ENCODE measurements around the gene RNF152. TPM values are rescaled to one million over a fixed set of nuclear protein-coding genes. Genes with fewer than 3 reads are reported as not detected.

The RNF152 gene
- total RNA-seq, 1 experiment from 2014 or later = 22.9 TPM

GRCh38 chr18:61831071-61831470, 61.7 kb downstream of the RNF152 start:
- Histone ChIP-seq H3K36me3 (no peaks in the 10 kb centered on the region), H3K27me3 (no peaks in the 10 kb centered on the region), H3K4me3 (no peak overlapping the region), H3K27ac (no peak overlapping the region), H3K4me1 (peaks cover 23% of the 10 kb centered on the region), H3K9me3 (replicated peaks) (no peaks in the 10 kb centered on the region)
- no peak for DNase-seq

DNA sequence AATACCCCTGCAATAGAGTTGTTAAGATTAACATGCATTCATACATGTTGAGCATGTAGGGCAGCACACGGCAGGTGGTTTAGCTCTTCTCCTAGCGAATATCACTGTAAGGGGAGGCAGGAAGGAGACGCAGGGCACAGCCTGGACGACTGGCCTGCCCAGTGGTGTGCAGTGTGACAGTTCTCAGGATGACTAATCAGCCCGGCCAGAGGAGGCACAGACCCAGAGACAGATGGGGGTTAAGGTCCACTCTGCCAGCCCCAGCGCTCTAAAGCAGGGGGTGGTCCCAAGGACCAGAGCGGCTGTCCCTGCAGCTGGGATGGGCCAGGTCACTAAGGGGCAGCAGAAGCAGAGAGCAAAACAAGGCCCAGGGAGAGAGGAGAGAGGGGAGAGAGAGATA, 63.7 kb downstream of the RNF152 start:
- no peak overlapping the region for H3K4me3 ChIP-seq
- no peak for DNase-seq
- no peaks in the 10 kb centered on the region for H3K9me3 ChIP-seq (replicated peaks)
- no peaks in the 10 kb centered on the region for H3K27me3 ChIP-seq
- H3K4me1 ChIP-seq = peaks cover 41% of the 10 kb centered on the region
- no peaks in the 10 kb centered on the region for H3K36me3 ChIP-seq
- H3K27ac ChIP-seq = no peak overlapping the region

DNA sequence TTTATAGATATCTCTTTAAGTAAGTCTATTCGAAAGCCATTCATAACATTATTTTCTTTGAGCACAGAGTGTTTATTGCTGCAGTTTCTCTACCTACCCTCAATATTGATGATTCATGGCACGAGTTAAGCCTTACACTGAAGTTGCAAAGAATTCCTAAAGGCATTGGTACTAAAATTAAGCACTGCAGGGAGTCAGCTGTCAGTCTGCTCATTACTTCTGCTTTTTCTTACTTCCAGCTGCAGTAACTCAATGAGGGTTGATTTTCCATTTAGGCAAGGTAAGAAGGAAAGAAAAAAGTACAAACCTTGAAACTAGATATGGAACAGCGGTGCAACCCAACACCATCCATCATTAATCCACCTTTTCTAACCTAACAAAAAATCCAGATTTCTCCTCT, 65.2 kb downstream of the RNF152 start:
- no peak for DNase-seq
- H3K36me3 ChIP-seq = no peaks in the 10 kb centered on the region

GRCh38 chr18:61825386-61825785, 67.4 kb downstream of the RNF152 start:
- Histone ChIP-seq H3K4me3 (no peak overlapping the region), H3K27me3 (no peaks in the 10 kb centered on the region), H3K27ac (peak overlapping the region; percentile 58), H3K36me3 (peaks cover 6% of the 10 kb centered on the region; the same call in 1 of the 2 replicates), H3K9me3 (replicated peaks) (no peaks in the 10 kb centered on the region), H3K4me1 (peaks cover 18% of the 10 kb centered on the region)
- DNase-seq = peak; percentile 72 to 83

More for the DNA sequence above, 65.2 kb downstream of the RNF152 start:
- H3K4me1 ChIP-seq = peaks cover 26% of the 10 kb centered on the region
- H3K27me3 ChIP-seq = no peaks in the 10 kb centered on the region
- no peak overlapping the region for H3K27ac ChIP-seq
- no peaks in the 10 kb centered on the region for H3K9me3 ChIP-seq (replicated peaks)
- H3K4me3 ChIP-seq = no peak overlapping the region

DNA sequence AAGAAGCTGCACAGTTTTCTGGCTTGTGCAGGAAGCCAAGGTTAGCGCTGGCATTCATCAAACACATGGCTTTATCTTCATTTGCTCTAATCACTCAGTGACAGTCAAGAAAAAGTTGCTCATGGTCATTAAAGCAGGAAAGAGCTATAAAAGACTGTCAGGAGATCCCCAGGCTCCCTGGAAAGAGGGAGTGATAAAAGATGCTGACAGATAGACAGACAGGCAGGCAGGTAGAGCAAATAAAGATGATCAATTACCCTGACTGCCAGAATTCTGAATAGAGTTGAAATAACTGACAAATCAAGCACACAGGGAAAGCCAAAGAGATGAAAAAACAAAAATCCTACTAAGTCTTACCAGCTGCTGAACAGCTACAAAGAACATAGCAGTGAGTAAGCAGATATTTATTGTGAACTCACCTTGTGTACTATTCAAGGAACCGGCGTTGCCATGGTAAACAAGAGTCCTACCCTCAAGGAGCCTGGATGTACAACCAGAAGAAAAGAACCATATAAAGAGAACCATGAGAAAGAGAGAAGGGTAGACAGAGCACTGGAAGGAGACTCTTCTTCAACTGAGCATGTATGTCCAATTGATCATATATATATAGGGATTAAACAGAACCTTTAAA, 68.0 kb downstream of the RNF152 start:
- Histone ChIP-seq H3K27ac (peak overlapping the region; percentile 58), H3K36me3 (peaks cover 6% of the 10 kb centered on the region; the same call in 1 of the 2 replicates), H3K9me3 (replicated peaks) (no peaks in the 10 kb centered on the region), H3K27me3 (no peaks in the 10 kb centered on the region), H3K4me3 (no peak overlapping the region), H3K4me1 (peaks cover 18% of the 10 kb centered on the region)
- peak in 1 of 2 experiments; percentile 9 for DNase-seq

- DNase-seq = no peak
- no peaks in the 10 kb centered on the region for H3K27me3 ChIP-seq
- peaks cover 18% of the 10 kb centered on the region for H3K4me1 ChIP-seq
- no peaks in the 10 kb centered on the region for H3K9me3 ChIP-seq (replicated peaks)
- H3K27ac ChIP-seq = no peak overlapping the region
- peaks cover 6% of the 10 kb centered on the region; the same call in 1 of the 2 replicates for H3K36me3 ChIP-seq
- no peak overlapping the region for H3K4me3 ChIP-seq
Observed at GRCh38 chr18:61823595-61823994, 69.2 kb downstream of the RNF152 start.

GRCh38 chr18:61822879-61823278, 69.9 kb downstream of the RNF152 start:
- Histone ChIP-seq H3K27me3 (no peaks in the 10 kb centered on the region), H3K27ac (no peak overlapping the region), H3K4me1 (peaks cover 18% of the 10 kb centered on the region), H3K9me3 (replicated peaks) (no peaks in the 10 kb centered on the region), H3K36me3 (peaks cover 6% of the 10 kb centered on the region; the same call in 1 of the 2 replicates), H3K4me3 (no peak overlapping the region)
- no peak for DNase-seq

DNA sequence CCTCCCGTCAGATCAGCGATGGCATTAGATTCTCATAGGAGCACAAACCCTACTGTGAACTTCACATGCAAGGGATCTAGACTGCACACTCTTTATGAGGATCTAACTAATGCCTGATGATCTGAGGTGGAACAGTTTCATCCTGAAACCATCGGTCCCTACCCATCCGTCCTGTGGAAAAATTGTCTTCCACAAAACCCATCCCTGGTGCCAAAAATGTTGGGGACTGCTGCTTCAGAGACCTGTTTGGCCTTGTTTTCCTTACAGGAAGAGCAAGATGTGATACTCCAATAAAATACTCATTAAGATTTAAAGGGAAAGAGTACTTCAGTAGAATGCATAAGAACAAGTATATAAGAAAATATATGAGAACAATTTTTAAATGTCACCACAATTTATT, 71.1 kb downstream of the RNF152 start:
- DNase-seq = no peak
- Histone ChIP-seq H3K4me3 (no peak overlapping the region), H3K27me3 (no peaks in the 10 kb centered on the region), H3K4me1 (peaks cover 18% of the 10 kb centered on the region), H3K9me3 (replicated peaks) (no peaks in the 10 kb centered on the region), H3K36me3 (peaks cover 6% of the 10 kb centered on the region; the same call in 1 of the 2 replicates), H3K27ac (no peak overlapping the region)

DNA sequence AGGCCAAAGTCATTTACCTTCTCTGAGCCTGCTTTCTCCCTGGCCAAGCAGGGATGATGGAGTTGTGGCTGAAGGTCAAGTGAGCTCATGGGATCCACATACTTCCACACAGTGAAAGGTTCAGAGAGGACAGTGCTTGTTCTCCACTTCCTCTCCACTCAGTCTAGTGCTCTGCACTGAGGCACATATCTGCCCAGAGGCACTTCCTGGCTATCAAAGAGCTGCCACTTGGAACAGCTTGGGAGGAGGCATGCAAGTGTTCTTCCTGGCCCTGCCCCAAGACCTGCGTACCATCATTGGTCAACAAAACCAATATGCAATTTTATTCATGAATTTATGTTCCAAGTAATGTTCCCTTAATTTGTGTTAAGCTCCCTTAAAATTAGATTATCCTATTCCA, 71.9 kb downstream of the RNF152 start:
- Histone ChIP-seq H3K27me3 (no peaks in the 10 kb centered on the region), H3K36me3 (peaks cover 6% of the 10 kb centered on the region; the same call in 1 of the 2 replicates), H3K4me1 (peaks cover 16% of the 10 kb centered on the region), H3K27ac (no peak overlapping the region), H3K4me3 (no peak overlapping the region), H3K9me3 (replicated peaks) (no peaks in the 10 kb centered on the region)
- no peak for DNase-seq

DNA sequence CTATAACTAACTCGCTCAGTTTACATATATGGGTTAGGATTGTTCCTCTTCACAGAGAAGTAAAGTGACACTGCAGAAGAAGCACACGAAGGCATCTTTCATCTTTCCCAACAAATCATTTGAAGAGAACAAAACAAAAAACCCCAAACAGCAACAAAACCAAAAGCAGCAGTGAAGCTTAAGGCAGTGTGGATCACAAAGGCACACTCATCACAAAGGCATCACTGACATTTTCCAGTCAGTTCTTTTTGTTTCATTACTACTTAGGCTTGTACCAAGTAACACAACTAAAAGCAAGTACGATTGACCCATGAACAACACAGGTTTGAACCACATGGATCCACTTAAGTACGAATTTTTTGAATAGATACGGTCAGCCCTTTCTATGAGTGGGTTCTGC, 75.7 kb downstream of the RNF152 start:
- H3K27ac ChIP-seq = no peak overlapping the region
- H3K36me3 ChIP-seq = peaks cover 14% of the 10 kb centered on the region
- H3K4me3 ChIP-seq = no peak overlapping the region
- H3K4me1 ChIP-seq = no peaks in the 10 kb centered on the region
- no peaks in the 10 kb centered on the region for H3K27me3 ChIP-seq
- DNase-seq = no peak
- no peaks in the 10 kb centered on the region for H3K9me3 ChIP-seq (replicated peaks)

DNA sequence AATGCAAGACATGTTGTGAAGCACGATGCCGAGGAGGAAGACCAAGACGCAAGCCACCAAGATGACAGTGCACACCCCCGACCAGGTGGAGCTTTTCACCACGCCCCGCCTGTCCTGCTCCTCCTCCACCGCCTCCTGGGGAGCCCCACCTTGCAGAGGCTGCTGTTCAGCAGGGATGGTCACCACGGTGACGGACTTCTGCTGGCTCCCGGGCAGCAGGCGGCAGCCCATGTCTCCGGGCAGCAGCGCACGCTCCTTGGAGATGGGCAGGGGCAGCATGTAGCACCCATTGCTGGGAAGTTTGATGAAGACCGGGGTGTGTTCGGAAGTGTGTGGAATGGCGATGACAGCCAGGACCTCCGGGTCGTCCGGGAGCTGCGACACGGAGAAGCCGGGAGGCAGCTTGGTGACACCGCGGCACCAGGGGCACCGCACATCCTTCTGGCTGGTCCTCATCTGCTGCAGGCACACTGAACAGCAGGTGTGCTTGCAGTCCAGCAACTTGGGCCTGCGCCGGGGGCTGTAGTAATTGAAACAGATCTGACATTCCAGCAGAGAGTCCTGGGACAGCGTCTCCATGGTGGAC, 76.8 kb downstream of the RNF152 start:
- H3K27ac ChIP-seq = no peak overlapping the region
- no peak overlapping the region for H3K4me3 ChIP-seq
- DNase-seq = no peak
- no peaks in the 10 kb centered on the region for H3K27me3 ChIP-seq
- H3K36me3 ChIP-seq = peaks cover 13% of the 10 kb centered on the region
- no peaks in the 10 kb centered on the region for H3K9me3 ChIP-seq (replicated peaks)
- no peaks in the 10 kb centered on the region for H3K4me1 ChIP-seq

DNA sequence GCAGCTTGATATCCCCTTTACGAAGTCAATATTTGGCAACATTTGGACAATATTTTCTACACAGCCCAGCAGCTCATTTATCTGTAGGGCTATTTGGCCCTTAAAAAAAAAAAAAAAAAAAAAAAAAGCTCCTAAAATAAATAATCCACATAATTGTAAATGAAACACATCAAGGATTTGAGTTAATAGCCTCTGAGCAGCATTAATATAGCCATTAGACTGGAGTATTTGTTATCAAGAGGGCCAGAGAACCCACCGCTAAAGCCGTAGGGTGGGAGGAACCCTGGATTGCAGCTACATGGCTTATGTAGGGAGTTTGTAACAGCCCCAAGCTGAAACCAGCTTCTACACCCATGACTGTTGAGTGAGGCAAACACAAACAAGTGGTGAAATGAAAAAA, 84.5 kb downstream of the RNF152 start:
- Histone ChIP-seq H3K4me1 (no peaks in the 10 kb centered on the region), H3K4me3 (no peak overlapping the region), H3K9me3 (replicated peaks) (no peaks in the 10 kb centered on the region), H3K36me3 (no peaks in the 10 kb centered on the region; the same call in 1 of the 2 replicates), H3K27me3 (no peaks in the 10 kb centered on the region), H3K27ac (no peak overlapping the region)
- DNase-seq = no peak

- Histone ChIP-seq H3K27me3 (no peaks in the 10 kb centered on the region), H3K4me1 (no peaks in the 10 kb centered on the region), H3K9me3 (replicated peaks) (no peaks in the 10 kb centered on the region), H3K27ac (no peak overlapping the region), H3K4me3 (no peak overlapping the region), H3K36me3 (no peaks in the 10 kb centered on the region)
- DNase-seq = no peak
Observed at GRCh38 chr18:61803393-61803792, 89.4 kb downstream of the RNF152 start.

- Histone ChIP-seq H3K36me3 (no peaks in the 10 kb centered on the region), H3K27me3 (no peaks in the 10 kb centered on the region), H3K4me1 (no peaks in the 10 kb centered on the region), H3K4me3 (no peak overlapping the region), H3K27ac (no peak overlapping the region), H3K9me3 (replicated peaks) (no peaks in the 10 kb centered on the region)
- DNase-seq = no peak
Observed at GRCh38 chr18:61797696-61798590, 94.9 kb downstream of the RNF152 start.

- Histone ChIP-seq H3K9me3 (replicated peaks) (no peaks in the 10 kb centered on the region), H3K27me3 (no peaks in the 10 kb centered on the region)
- DNase-seq = no peak
Observed at GRCh38 chr18:61791031-61791430, 101.8 kb downstream of the RNF152 start.

More at GRCh38 chr18:61791031-61791430, 101.8 kb downstream of the RNF152 start:
- Histone ChIP-seq H3K4me3 (no peak overlapping the region), H3K4me1 (no peaks in the 10 kb centered on the region), H3K36me3 (no peaks in the 10 kb centered on the region), H3K27ac (no peak overlapping the region)
